ENCODE data around the gene WDR19. TPM values are rescaled to one million over a fixed set of nuclear protein-coding genes. Genes with fewer than 3 reads are reported as not detected.
"Not testable (repeated sequence)": the region's sequence is repeated elsewhere in the genome, so short reads cannot be mapped to it uniquely, and the experiment has no call there.

The WDR19 gene
- polyA plus RNA-seq, 1 donor = 18.8 TPM

GRCh38 chr4:39232100-39232499 lies 49.8 kb downstream of the WDR19 start:
- DNase-seq (ENCODE audit: low read depth) = no peak

DNA sequence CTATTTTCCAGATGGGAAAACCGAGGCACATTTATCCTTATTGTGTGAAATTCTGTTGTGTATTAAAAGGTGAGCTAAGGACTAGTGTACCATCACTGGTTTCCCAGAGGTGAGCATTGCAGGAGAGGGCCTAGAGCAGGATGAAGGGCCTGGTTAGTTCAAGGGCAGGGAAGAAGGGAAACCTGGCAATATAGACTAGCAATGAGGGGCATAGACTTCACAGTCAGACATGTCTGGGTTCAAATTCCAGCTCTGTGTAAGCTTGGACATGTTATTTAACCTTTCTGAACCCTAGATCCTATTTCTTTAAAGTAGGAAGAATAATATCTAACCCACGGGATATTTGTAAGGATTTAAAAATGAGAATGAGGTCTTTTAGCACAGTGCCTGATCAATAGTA lies 50.8 kb downstream of the WDR19 start:
- DNase-seq (ENCODE audit: low read depth) = no peak

DNA sequence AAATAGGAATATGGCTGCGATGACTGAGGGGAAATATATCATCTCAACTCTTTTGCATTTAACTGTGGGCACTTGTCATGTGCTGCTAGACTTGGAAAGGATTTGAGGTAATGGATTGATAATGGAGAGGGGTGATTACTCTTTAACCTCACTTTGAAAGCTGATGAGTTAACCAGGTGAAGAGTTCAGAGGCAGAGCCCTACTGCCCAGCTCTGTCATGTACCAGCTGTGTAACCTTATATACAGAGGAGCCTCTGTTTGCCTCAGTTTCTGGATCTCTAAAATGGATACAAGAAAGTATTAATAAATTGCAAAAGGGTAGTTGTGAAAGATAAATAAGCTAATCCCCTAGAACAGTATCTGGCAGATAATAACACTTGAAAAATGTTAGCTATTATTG lies 51.5 kb downstream of the WDR19 start:
- DNase-seq (ENCODE audit: low read depth) = no peak

GRCh38 chr4:39235021-39235420 lies 52.7 kb downstream of the WDR19 start:
- no peak for DNase-seq (ENCODE audit: low read depth)

GRCh38 chr4:39235696-39236095 lies 53.4 kb downstream of the WDR19 start:
- DNase-seq (ENCODE audit: low read depth) = no peak

- DNase-seq (ENCODE audit: low read depth) = no peak
Measured at GRCh38 chr4:39237179-39237578, 54.9 kb downstream of the WDR19 start.

GRCh38 chr4:39243462-39243861 lies 61.1 kb downstream of the WDR19 start:
- no peak for DNase-seq (ENCODE audit: low read depth)

DNA sequence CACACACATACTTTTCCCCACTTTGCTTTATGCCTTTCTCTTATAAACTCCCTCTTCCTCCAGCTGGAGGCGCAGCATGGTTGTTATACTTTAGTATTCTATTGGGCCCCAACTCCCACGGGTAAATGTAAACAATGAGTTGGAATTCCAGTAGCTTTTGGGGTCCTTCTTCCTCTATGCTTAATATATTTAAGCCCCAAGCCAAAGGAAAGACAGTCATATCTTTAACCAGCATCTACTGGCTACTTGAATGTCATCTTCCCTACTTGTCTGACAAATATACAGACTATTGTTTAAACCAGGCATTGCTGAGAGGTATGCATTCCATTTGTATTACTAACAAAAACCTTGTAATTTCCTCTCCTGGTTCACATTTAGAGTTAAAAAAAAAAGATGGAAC lies 72.9 kb downstream of the WDR19 start:
- DNase-seq (ENCODE audit: low read depth) = no peak

DNA sequence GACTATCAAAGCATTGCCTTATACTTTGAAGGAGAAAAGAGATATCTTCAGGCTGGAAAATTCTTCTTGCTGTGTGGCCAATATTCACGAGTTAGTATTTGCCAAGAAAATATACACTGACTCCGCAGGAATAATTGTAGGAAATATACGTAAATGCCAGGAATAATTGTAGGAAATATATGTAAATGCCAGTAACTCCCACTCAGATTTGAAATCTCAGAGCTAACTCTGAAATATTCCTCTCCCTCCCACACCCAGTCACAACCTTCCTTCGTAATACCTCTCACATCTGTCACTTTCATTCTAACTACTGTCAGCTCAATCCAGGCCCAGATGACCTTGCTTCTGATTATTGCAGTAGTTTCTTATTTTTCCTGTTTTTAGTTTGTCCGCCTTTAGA lies 73.5 kb downstream of the WDR19 start:
- DNase-seq (ENCODE audit: low read depth) = no peak

DNA sequence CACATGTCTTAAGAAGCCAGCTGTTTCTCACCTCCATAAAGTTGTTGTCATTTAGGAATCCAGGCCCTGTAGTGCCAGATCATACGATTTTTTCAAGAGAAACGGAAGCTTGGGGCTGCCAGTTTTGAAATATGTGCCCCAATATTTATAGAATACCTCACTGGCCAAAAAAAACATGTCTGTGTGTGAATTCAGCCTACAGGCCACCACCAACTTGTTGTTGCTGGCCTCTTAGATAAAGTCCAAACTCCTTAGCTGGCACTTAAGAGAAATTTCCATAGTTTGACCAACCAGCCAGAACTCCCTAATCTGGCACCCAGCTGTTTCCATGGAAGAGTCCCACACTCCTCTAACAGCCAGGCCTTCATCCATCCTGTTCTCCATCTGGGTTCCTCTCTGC lies 74.1 kb downstream of the WDR19 start:
- DNase-seq (ENCODE audit: low read depth) = no peak

GRCh38 chr4:39259571-39260330 lies 77.4 kb downstream of the WDR19 start:
- no peak for DNase-seq (ENCODE audit: low read depth)

DNA sequence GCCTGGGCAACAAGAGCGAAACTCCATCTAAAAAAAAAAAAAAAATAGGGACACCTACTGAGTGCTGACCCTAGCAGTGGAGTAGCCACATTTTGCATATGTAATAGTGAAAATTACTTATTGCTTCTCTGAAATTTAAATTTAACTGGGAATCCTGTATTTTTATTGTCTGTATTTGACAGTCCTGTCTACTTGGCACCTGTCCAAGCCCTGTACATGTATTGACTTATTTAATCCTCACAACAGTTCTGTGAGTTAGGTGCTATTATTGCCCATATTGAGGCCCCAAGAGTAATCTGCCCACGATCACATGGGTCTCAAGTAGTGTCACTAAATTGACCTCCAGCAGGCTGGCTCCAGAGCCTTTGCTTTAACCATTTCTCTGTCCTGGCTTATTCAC lies 81.6 kb downstream of the WDR19 start:
- DNase-seq (ENCODE audit: low read depth) = no peak

- DNase-seq (ENCODE audit: low read depth) = no peak
Measured at GRCh38 chr4:39274503-39274902, 92.2 kb downstream of the WDR19 start.

DNA sequence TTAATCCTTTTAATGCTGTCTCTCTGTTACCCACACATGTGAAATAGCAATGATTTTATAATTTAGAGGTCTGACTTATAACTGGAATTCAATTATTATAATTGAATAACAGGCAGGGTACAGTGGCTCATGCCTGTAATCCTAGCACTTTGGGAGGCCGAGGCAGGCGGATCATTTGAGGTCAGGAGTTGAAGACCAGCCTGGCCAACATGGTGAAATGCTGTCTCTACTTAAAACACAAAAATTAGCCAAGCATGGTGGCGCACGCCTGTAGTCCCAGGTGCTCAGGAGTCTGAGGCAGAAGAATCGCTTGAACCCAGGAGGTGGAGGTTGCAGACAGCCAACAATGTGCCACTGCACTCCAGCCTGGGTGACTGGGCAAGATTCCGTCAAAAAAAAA lies 95.3 kb downstream of the WDR19 start:
- not testable (repeated sequence) for DNase-seq (ENCODE audit: low read depth)

DNA sequence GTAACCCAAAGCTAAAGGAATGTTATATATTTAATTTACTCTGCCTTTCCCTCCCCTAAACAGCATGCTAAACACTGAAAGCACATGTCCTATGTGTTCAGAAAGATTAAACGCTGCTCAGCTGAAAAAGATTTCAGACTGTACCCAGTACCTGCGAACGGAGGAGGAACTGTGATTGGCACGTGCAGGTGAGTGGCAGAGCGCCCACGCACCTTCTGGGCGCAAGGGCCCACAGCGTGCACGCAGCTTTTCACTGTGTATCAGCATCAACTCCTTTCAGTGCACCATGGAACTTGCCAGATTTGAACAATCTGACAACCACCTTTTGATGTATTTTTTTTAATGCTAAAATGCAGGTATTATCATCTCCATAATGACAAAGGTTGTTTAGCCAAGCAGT lies 96.1 kb downstream of the WDR19 start:
- DNase-seq (ENCODE audit: low read depth) = no peak

DNA sequence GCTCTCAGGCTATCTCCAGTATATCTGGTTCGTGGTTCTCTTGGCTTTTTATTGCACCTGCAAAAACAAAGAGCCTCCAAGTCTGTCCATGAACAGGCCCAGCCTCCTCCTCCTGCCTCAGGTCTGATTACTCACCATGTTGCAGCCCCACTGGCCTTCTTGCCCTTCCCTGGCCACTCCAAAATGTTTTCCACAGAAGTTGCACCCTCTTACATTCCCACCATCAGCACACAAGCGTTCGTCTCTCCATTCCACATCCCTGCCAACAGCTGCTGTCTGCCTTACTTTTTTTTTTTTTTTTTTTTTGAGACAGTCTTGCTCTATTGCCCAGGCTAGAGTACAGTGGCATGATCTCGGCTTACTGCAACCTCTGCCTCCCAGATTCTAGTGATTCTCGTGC lies 97.1 kb downstream of the WDR19 start:
- DNase-seq (ENCODE audit: low read depth) = no peak

- no peak for DNase-seq (ENCODE audit: low read depth)
Measured at GRCh38 chr4:39280770-39281169, 98.4 kb downstream of the WDR19 start.

GRCh38 chr4:39285111-39285795 lies 102.9 kb downstream of the WDR19 start:
- no peak for DNase-seq (ENCODE audit: low read depth)

DNA sequence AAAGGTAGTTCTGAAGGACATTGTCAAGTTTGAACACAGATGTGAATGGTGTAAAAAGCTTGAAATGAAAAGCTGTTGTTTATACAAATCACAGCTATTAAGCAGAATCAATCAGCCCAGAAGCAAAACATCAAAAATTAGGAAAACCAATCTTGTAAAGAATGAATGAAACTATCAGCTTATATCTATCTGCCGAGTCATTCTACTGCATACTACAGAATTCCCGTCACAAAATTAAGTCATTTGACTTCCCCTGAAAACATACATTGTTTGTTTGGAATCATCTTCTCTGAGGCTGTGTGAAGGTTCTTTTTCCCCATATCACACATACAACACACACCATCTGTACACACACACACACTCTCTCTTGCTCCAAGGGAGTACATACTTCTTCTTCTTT lies 103.5 kb downstream of the WDR19 start:
- DNase-seq (ENCODE audit: low read depth) = no peak

DNA sequence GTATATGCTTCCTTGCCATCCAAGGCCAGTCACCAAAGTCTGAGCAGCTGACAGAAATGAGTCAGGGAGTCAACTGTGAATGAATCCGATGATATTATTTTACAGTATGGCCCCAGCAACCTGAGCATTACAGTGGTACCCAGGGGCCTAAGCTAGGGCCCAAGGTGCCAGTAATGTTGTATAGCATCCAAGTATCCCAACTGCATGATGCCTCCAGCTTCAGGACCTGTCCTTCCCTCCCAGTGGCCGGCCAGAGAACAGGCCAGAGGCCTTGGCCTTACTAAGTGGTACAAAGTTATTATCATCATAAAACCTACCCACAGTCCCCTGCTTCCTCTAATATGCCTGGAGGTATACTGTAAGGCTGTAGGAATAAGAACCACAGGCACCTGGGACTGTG lies 103.9 kb downstream of the WDR19 start:
- DNase-seq (ENCODE audit: low read depth) = no peak

- no peak for DNase-seq (ENCODE audit: low read depth)
Measured at GRCh38 chr4:39287223-39287622, 104.9 kb downstream of the WDR19 start.

GRCh38 chr4:39291686-39292085 lies 109.4 kb downstream of the WDR19 start:
- no peak for DNase-seq (ENCODE audit: low read depth)

DNA sequence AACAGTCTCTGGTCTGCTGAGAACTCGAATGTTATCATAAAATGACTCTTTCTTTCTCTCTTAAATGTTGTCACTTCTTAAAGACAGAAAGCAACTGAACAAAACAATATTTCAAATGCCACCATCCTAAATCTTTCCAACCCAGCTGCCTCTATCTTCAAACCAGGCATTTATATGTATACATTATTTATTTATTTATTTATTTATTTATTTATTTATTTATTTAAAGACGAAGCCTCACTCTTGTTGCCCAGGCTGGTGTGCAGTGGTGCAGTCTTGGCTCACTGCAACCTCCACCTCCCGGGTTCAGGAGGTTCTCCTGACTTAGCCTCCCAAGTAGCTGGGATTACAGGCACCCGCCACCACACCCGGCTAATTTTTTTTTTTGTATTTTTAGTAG lies 110.1 kb downstream of the WDR19 start:
- DNase-seq (ENCODE audit: low read depth) = not testable (repeated sequence)

- no peak for DNase-seq (ENCODE audit: low read depth)
Measured at GRCh38 chr4:39295784-39296183, 113.5 kb downstream of the WDR19 start.

All from forelimb muscle (tissue), 1 donor.